ENCODE data around the gene DCAF7. TPM values are rescaled to one million over a fixed set of nuclear protein-coding genes. Genes with fewer than 3 reads are reported as not detected.

Gene DCAF7
- total RNA-seq, 4 donors from 2014 or later = 17.9 to 32.8 (median 23.9) TPM

GRCh38 chr17:63517825-63518534 is 32.3 kb upstream of the DCAF7 start:
- TF ChIP-seq CTCF (IDR thresholded peaks at IDR 0.05; ENCODE audit: low read depth) = no peak

- TF ChIP-seq CTCF (IDR thresholded peaks at IDR 0.05; ENCODE audit: low read depth) = no peak
Measured at GRCh38 chr17:63519116-63519881, 31.0 kb upstream of the DCAF7 start.

GRCh38 chr17:63519972-63520882 is 30.1 kb upstream of the DCAF7 start:
- no peak for TF ChIP-seq CTCF (IDR thresholded peaks at IDR 0.05; ENCODE audit: low read depth)

GRCh38 chr17:63523253-63523855 is 26.9 kb upstream of the DCAF7 start, which contains the start of gene KCNH6:
Gene KCNH6, plus strand, starts transcription at chr17:63523358. Its CDS starts 56 bp downstream, at chr17:63523414.
- TF ChIP-seq CTCF (IDR thresholded peaks at IDR 0.05; ENCODE audit: low read depth) = no peak

GRCh38 chr17:63524051-63524450 is 26.2 kb upstream of the DCAF7 start:
- no peak for TF ChIP-seq CTCF (IDR thresholded peaks at IDR 0.05; ENCODE audit: low read depth)

- no peak for TF ChIP-seq CTCF (IDR thresholded peaks at IDR 0.05; ENCODE audit: low read depth)
Measured at GRCh38 chr17:63525190-63525946, 24.9 kb upstream of the DCAF7 start.
